Fibroblast of skin of abdomen (primary cell): Measurements from ENCODE around the gene MGAT4C. TPM values are rescaled to one million over a fixed set of nuclear protein-coding genes. Genes with fewer than 3 reads are reported as not detected.
A peak's percentile ranks its signal among the peaks of the same experiment; 100 is the strongest.
"Not testable (repeated sequence)": the region's sequence is repeated elsewhere in the genome, so short reads cannot be mapped to it uniquely, and the experiment has no call there.

Experiments
- DNase-seq: peaks from one replicate; pipeline ENCODE4 v3.0.0-alpha.2; 2013
- polyA plus RNA-seq, 2 experiments: library from polyadenylated mRNA; unstranded; fragments of 120-200 nt; gene quantifications; one replicate each; pipeline ENCODE4 v1.2.1, GENCODE V29; 2013; ENCODE audit not compliant: insufficient read length in 2 of 2

MGAT4C gene
- 0.01 TPM for polyA plus RNA-seq (2013, experiment 1 of 2; ENCODE audit: insufficient read length)
- under 0.01 TPM for polyA plus RNA-seq (2013, experiment 2 of 2; ENCODE audit: insufficient read length)

DNA sequence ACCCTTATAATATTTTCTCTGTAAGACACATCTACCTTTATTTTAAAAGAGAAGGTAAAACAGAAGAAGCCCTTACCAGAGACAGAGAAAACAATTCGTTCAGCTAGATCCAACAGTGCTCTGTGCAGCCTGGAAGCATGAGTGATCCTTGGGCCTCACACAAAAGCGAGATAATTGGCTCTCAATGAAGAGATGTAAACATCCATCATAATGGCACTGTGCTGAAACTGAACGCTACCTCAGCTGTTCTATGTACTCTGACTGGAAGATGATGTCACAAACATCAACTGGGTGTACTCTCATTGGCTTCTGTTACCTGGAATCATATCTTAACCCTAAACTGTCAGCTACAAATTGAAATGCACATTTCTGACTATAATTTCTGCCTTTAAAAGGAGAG is at the start of gene MGAT4C:
MGAT4C (minus strand) TSS at position 229 of the 400 bp plus-strand sequence.
- no peak for DNase-seq

DNA sequence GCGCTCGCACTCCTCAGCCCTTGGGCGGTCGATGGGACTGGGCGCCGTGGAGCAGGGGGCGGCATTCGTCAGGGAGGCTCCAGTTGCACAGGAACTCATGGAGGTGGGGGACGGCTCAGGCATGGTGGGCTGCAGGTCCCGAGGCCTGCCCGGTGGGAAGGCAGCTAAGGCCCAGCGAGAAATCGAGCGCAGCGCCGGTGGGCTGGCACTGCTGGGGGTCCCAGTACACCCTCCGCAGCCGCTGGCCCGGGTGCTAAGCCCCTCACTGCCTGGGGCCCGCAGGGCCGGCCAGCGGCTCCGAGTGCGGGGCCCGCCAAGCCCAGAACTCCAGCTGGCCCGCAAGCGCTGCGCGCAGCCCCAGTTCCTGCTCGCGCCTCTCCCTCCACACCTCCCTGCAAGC is 40.2 kb upstream of the MGAT4C start:
- DNase-seq = not testable (repeated sequence)

DNA sequence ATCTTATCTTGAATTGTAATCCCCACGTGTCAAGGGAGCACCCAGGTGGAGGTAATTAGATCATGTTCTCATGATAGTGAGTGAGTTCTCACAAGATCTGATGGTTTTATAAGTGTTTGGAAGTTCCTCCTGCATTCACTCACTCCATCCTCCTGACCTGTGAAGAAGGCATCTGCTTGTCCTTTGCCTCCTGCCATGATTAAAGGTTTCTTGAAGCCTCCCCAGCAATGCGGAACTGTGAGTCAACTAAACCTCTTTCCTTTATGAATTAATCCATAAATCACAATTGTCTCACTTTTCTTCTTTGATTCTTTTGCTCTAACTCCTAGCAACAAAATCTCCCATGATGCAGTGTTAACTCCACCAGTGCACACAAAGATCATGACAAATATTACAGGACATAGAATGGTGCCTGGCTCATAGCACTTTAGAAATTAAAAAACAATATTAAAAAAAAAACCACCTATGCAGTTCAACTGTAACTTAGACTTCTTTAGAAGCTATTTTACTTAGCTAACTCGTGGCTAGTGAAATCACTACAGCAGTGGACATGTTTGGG is 37.6 kb upstream of the MGAT4C start:
- no peak for DNase-seq

DNA sequence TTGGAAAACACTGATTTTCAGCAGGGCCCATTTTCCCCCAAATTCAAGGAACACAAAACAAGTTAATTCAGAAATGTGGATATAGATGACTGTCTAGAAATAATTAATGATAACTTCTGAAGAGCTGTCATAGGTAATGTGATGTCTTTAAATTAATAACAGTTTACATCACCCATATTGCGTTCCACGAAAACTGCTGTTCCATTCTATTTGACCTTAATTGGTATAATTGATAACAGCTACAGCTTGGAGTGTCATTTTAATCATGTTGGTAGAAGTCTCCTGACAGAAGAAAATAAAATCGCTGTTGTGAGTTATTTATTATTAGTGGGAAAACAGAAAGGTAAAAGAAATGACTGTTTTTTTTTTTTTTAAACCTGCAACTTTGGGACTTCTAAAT is 36.3 kb upstream of the MGAT4C start:
- DNase-seq = no peak

DNA sequence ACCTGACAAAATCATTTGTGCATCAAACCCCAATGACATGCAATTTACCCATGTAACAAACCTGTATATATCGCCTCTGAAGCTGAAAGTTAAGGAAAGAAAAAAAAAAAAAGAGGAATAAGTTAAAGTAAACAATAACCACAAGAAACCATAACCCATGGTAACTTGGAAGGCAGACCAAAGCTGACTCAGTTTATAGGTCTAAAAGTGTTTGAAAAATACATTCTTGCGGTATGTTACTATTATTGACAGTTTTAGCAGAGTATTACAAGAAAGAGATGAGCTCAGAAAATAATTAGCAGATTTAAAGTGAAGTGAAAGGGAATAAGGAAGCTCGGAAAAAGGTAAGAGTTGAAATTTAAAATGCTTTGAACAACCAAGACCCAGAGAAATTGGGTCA is 34.4 kb upstream of the MGAT4C start:
- no peak for DNase-seq

DNA sequence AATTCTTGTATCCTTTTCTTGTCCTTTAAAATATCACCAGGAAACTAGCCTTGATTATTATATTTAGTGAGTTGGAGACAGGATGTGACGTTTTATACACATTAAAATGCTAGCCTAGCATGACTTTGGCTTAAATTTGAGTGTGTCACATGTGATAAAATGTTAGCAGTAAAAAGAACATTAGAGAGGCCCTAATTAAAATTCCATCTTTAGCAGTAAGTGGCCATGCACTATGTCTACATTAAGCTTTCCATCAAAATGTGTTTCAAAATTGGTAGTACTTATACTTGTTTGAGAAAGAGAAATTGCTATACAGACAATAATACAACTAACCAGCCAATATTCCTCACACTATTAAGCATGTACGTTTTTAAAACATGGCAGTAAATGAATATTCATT is 29.9 kb upstream of the MGAT4C start:
- no peak for DNase-seq

DNA sequence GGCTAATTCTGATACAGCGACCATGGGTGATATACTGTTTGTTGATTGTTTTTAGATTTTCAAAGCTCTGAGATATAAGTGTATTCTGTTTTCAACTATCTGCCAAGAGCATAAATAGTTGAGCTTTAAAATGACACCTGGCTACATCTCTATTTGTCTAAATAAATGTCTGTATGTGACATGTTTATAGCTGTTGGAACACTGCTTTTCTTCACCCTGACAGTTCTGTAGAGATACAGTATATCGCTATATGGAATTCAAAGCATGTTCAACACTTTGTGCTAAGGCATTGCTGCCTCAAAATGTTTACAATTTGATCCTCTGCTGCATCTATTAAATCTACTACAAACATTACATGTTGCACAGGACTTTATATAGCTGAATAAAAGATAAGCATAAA is 27.4 kb upstream of the MGAT4C start:
- no peak for DNase-seq

DNA sequence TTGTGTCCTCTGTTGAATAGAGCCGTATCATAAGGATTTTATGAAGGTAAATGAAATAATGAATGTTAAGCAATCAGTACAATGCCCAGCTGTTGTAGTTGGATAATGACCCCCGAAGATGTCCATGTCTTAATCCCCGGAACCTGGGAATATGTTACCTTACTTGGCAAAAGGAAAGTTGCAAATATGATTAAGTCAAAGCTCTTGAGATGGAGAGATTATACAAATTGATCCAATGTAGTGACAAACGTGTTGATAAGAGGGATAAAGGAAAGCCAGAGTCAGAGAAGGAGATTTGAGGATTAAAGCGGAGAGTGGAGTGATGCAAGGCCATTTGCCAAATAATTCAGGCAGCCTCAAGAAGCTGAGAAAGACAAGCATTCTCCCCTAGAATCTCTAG is 19.2 kb upstream of the MGAT4C start:
- DNase-seq = no peak

DNA sequence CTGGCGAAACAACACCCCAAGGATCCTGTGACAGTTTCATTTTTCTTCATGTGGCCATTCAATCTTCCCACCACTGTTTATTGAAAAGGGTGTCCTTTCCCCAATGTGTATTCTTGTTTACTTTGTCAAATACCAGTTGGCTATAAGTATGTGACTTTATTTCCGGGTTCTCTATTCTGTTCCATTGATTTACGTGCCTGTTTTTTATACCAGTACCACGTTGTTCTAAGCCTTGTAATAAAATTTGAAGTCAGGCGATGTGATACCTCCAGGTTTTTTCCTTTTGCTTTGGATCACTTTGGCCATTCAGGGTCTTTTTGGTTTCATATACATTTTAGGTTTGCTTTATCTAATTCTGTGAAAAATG is 9.1 kb upstream of the MGAT4C start:
- no peak for DNase-seq

DNA sequence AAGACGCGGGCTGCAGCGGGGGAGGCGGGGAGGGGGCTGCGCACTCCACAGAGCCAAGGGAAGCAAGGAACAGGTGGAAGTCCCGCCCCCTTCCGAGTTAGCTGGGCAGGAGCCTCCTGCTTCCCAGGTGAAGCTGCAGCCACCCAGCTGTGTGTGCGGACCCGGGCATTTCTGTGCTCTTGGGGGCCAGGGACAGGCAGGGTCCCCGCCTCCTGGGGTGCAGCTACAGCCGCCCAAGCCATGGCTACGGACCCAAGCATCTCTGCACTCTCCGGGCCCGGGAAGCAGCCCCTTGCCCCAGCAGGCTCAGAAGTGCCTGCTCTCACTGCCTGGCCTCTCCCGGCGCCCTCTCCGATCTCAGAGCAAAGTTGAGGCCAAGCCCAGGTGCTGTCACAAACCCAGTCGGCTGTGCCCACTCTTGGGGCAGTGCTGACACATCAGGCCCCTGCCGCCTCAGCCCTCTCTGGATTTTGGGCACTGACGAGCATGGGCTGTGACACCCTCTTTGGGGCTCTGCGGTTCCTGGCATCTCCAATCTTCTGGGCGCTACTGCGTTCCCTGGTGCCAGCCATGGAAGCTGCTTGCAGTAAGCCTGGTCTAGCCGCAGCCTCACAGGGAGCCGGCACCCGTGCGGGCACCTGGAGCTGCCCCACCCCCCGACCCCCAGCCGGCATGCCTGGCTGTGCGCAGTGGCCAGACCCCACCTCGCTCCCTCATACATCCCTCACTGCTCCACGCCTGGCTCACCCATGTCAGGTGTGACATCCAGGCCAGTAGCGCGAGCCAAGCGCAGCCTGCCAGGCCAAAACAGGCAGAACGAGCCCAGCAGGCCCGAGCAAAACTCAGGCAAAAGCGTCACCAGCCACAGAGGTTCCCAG is 8.5 kb upstream of the MGAT4C start:
- no peak for DNase-seq

DNA sequence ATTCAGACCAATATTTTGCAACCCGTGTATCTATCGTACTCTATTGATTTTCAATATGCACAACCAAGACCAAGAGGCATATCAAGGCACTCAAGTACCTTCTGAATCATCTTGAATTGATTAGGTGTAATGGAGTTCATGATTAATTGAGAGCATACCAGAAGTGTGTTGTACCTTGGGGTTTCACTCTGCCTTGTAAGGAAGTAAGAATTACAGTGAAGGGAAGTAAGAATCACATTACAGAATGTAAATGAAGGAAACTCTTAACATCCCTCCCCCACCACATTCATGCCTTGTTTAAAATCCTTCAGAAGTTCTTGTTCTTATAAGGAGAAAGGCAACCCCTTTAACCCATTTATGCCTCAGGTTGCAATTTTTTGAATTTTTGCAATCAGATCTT is 5.4 kb upstream of the MGAT4C start:
- DNase-seq = peak; percentile 40

DNA sequence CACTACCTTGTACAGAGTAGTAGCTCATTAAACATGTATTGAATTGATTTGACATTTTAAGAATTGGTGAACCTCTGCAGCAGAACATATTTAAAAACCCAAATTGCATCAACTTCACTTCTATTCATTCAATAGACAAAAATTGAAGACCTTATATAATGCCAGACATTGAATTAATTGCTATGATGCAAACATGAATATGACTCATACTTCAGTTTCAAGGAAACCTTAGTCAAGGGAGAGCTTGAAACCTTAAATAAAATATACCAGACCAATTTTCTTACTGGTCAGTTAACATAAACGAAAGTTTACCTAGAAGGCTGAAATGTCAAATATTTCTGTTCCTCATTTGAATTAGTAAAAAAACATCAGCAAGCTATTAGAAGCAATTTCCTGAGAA is 5.0 kb upstream of the MGAT4C start:
- peak; percentile 33 for DNase-seq

DNA sequence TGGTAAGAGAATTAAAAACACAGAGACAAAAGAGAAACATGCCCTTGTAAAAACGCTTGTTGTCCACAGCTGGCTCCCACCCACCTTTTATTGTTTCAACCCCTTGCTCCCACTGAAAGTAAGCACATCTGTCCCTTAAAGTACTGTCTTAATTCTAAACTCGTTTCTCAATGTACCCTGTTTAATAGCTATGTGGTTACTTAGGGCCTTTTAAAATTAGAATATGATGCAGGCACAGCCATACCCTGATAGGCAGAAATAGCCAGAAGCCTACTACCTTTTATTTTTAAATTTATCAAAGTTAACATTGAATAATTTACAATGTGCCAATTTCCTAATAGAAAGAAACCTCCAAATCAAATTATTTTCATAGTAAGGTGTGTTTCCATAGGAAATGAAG is 4.0 kb upstream of the MGAT4C start:
- no peak for DNase-seq

DNA sequence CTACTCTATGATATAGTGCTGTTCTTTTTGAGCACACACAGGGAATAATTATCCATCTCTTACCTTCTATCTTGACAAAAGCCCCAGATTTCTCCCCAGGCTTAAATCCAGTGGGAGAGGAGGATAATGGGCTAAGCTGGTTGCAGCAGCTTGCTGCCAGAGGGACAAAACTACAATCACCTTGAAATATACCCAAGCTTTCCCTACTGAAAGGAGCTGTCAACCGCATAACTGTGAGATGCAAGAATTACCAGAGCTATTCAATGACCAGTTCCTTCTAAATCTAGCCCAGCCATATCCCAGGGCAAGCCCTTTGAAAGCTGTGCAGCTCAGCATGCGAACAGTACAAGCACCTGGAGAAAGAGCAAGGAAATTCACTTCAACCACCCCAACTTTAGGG is 943 bp upstream of the MGAT4C start:
- no peak for DNase-seq

DNA sequence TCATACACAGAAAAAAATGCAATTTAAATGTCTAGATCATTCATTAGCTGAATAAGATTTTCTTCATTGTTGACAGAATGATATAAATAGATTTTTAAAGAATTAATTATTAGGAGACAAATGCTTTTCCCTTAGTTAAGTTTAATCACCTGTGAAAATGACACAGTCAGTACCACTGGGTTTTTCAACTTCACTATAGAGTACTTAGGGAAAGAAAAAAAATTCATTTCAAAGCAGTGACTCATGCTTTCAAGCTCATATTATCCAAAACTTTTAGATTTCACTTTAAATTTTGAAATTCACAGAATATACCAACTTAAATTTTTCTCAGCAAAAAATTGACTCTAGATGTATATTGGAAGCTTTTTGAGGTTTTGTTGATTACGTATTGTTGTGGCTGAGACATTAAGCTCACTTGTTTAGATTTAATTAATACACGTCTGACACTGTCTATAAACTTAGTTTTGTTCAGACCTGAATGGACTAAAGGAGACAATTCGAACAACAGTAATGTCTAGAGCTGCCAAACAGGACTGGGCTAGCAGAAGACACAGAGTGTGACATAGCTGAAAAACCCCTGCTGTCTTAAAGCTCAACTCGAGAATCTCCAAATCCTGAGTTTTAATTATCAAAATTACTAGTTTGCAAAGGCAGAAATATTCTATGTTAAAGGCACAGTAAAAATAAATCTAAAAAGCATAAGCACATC is 1.6 kb downstream of the MGAT4C start:
- DNase-seq = no peak

DNA sequence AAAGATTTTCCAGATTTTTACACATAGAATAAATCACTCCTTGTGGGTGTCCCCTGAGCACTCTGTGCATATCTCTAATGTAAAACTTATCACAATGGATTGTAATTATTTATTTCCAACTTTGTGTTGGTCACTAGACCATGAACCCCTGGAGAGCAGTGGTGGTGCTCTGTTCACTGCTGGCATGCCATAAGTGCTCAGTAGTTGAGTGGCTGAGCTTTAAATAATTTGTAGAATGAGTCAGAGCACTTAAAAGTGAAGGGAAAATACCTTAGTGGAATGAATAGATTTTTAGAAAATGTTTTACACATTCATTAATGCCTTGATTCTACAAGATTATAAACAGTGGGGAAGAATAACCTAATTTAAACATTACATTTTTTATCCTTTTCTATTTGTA is 6.3 kb downstream of the MGAT4C start:
- peak; percentile 77 for DNase-seq

DNA sequence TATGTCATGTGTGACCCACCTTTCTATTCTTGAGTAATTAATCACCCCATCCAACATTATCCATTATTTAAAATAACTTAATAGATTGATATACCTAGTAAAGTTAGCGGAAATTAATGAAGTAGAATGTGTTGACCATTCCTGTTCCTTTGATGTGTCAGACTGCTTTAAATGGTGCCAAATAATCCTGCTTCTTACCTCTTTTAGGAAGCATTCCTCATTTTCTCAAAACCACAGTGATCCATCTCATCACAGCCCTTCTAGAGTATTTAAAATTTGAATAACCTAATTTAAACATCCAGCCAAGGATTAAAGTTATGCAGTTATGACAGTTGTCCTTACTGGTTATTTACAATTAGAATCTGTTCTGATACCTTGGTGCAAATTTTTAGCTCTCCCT is 6.9 kb downstream of the MGAT4C start:
- DNase-seq = no peak

DNA sequence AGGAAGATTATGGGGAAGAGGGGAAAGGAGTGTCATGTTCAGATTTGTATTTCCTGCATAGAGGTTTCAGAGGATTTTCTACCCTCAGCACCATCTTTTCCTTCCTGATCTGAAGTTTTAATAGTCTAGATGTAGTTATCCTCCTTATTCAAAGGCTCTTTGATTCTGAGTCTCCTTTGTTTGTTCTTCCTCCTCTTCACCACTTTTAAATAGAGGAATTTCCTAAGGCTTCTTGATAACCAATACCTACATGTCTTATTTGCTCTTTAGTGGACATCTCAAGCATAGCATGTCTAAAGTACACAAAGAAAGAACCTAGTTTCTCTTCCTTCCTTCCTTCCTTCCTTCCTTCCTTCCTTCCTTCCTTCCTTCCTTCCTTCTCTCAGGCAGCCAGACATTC is 8.3 kb downstream of the MGAT4C start:
- no peak for DNase-seq

DNA sequence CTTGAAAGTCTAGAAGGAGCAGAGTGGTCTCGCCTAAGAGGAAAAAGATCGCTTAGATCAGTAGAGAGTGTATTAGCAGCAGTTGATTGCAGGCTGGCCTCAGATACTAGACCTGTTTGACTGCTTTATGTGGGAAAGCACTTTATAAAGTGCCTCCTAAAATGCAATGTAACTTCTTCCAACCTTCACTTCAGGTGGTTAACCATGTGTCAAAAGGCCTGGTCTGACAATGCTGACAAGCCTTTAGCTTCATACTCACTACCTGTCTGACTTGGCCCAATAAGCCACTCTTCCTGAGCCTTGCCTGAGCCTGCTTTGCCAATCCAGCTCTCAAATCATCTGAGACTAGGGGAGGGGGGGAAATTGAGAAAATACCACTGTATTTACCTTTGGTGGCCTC is 14.6 kb downstream of the MGAT4C start:
- no peak for DNase-seq

DNA sequence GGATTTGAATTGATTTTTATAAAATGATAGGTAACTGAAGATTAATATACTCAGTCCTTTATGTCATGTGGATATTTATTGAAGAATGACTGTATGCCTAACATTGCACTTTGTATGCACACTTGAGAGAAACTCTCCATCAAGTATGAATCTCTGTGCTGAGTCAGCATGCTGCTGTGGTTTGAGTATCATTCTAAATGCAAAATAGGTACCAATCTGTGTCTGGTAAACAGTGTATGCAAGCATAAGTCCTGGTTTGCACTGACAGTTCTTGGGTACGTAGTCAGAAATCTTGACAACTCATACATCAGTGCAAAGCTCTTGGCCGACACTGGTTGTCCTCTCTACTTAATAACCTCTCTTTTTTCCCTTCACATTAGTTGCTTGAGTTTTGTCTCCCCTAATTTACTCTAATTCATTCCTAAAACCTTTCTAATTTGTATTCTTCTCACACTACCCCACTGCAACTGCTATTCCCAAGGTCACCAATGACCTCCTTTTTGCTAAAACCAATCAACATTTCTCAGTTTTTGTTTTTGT is 21.8 kb downstream of the MGAT4C start:
- DNase-seq = no peak

DNA sequence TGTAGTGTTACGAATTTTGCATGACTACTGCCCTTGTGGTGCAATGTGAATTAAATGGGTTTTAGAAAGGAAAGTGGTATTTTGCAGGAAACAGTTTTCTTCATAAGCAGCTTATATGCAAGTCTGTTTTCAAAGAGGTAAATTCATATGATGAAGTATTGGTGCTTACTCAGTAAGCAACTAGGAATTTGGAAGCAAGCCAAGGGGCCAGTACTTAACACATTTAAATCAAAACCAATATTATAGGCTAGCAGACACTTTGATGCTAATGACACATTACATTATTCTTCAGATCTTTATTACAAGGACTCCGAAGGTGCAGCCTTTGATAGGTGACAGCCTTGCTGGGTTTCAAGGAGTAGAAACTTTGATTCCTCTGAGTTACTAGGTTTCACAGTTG is 23.1 kb downstream of the MGAT4C start:
- DNase-seq = peak; percentile 30

DNA sequence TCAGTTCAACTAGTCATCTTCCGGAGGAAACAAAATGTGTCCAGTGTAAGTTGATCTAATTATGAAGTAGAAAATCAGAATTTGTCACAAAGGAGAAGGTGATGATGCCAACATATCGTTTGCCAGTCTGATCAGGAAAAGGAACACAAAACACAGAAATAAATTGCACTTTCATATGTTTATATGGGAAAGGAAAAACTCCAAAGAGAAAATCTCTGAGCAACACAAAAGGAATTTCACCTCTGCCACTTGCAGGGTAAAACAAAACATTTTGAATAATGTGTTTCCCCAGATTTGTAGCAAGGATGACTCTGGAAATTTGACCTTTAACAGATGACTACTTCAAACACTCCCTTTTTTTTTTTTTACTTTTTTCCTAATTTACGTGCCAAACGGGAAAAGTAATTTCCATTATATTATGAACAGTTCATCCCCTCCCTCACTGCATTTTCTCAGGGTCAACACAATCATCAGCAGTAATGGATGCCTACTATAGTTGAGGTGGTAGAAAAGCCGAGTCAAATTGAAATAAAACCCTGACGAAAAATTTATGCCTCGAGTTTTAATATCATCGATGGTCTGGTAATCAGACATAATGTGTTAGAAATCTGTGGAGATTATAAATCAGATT is 25.6 kb downstream of the MGAT4C start:
- peak; percentile 20 for DNase-seq

DNA sequence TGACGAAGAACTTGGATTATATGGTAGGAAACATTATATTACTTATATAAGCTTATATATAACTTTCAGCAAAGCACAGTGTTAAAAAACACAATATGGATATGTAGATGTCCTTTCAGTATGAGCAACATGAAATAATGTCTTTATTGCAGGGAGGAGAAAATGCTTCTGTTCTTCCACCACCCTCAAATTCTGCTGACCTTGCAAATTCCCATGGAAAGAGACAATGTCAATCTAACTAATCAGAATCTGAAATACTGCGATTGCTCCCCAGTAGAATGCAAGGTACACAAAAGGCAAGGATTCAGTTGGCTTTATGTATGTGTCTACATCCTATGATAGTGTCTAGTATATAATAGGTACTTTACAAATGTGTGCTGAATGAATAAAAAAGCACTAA is 26.4 kb downstream of the MGAT4C start:
- no peak for DNase-seq
